Eye (tissue), 1 donor: ENCODE results near the gene KCNJ12.
"Not testable (repeated sequence)": the region's sequence is repeated elsewhere in the genome, so short reads cannot be mapped to it uniquely, and the experiment has no call there.

ENCODE experiments used
- DNase-seq: peaks from one replicate; pipeline ENCODE4 v3.0.0-alpha.2; 2015

The KCNJ12 gene

DNA sequence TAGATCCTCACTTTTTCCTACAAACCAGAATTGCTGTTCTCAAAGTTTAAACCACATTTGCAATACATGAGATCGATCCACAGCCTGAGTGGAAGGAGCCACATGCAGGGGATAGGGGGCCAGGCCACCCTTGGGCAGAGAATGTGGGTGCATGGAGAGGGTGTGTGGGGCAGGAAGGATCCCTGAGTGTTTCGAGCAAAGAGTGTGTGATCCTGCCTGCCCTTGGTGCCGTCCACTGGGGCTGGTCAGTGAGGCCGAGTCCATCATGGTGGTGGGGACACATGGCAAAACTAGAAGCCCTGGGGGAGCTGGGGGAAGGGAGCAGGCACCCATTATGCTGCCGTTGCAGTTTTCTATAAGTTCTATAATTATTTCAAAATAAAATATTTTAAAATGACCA is 77.8 kb downstream of the KCNJ12 start:
- not testable (repeated sequence) for DNase-seq

DNA sequence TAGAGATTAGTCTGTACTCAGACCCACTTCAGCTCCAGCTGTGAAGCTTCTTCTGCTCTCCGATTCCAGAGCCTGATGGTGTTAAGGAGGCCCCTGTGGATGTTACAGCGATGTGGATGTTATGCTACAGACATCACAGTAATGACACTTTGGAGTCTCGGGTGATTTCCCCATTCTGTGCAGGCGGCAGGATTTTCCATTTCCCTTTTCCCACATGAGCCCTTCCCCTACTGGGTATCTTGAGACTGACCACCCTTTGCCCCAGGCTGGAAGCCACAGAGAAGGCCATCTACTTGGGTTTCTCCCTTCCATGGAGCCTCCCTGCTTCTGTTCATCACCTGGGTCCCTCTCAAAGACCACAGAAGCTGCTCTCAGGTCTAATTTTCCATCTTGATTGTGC is 78.3 kb downstream of the KCNJ12 start:
- no peak for DNase-seq

DNA sequence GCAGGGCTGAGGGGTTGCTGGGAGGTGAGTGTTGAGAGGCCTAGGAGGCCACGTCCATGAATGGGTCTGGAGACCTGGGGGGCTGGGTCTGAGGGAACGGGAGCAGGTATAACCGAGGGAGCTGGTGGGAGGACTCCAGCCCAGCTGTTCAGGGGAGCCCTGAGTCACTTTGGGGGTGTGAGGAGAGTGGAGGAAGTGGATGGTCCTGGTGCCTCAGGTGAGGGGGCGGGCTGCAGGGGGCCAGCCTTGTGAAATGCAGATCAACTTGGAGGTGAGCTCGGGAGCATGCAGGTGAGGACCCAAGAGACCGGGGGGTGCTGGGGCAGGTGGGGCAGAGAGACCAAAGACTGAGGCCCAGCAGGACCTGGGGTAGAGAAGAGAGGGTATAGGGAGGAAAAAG is 79.6 kb downstream of the KCNJ12 start:
- no peak for DNase-seq

DNA sequence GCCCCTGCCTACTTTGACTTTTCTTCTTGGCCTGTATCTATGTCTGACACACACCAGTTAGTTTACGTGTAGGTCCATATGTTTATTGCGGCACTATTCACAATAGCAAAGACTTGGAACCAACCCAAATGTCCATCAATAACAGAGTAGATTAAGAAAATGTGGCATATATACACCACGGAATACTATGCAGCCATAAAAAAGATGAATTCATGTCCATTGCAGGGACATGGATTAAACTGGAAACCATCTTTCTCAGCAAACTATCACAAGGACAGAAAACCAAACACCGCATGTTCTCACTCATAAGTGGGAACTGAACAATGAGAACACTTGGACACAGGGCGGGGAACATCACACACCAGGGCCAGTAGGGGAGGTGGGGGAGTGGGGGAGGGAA is 80.3 kb downstream of the KCNJ12 start:
- DNase-seq: not testable (repeated sequence)

DNA sequence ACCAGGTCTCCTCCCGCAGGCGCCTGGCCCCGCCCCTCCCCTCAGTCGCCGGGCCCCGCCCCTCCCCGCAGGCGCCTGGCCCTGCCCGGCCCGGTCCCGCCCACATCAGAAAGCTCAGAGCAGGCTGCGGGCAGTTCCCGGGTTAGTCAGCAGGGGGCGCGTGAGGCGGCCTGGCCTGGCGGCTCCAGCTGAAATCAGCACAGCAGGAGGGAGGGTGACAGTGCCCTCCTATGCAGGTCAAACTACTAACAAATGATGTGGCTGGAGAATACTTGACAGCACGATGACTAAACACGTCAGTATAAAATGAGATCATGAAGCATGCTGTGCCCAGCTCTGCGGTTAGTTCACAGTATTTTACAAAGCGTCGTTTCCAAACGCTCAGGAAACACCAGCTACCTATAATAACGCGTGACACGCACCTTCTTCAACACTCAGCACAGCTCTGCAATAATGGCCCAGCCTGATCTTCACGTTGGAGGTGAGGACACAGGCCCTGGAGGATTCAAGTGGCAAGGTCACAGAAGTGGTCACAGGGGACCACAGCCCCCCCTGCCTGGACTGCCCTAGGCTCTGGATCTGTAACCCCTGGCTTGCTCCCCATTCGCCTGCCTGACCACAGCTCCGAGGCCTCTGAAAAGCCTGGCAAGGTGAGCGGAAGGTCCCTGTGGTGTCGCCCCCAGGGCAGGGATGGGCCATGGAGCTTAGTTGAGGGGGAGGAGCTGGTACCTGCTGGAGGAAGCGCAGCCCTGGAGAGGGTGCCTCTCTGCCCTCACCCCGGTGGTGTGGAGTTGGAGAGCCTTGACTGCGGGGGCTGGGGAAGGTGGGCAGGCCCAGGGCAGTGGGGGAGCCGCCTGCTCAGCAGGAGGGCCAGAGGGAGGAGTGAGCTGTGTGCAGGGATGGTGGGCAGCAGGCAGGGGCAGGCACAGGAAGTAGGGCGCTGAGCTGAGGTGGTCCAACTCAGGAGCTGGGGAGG is 81.2 kb downstream of the KCNJ12 start:
- DNase-seq: peak; percentile 95

DNA sequence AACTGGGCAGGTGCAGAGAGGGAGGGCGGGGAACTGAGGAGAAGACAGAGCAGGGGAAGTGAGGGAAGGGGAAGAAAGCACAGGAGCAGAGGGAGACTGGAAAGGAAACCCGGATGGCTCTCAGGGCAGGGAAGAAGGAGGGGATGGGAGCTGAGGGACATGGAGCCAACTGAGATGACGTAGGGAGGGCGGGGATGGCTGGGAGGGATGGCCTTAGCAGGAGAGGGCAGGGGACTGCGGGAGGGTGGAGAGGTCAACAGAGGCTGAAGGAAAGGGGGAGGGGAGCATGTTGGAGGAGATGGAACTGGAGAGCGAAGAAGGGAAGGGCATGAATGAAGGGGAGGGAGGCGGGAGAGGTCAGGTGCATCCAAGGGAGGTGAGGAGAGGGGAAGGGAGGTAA is 81.9 kb downstream of the KCNJ12 start:
- DNase-seq: no peak

DNA sequence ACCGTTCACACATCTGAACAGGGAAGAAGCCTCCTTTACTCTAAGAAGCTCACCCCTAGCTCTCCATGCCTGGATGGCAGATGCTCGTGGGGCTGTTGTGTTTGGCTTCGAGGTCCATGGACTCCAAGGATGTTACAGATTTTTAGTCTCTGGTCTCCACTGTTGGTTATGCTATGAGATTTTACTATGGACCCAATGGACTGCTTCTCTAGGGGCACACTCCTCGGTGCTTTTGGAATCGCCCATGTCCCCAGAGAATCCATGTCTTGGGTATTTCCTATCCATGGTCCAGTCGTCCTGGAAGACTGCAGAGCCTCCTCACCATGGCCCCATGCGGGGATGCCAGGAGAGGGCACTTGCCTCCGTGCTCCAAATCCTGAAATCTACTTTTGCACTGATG is 83.4 kb downstream of the KCNJ12 start:
- DNase-seq: no peak

DNA sequence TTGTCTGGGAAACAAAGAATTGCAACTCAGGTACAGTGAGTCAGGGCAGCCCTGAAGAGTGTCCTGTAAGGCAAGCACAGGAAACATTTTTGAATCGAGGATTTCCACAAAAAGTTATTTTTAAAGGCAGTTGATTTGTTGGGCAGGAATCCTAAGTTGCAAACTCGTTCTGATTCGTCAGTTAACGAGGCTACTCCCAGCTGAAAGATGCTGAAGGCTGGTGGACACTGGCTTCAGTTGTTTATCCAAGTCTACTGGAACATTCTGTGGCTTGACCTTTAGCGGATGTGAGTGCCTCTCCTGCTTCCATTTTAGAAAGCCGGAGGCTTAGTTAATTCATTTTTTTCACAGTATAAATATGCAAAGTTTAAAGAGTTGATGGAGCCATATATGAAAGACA is 84.2 kb downstream of the KCNJ12 start:
- no peak for DNase-seq

DNA sequence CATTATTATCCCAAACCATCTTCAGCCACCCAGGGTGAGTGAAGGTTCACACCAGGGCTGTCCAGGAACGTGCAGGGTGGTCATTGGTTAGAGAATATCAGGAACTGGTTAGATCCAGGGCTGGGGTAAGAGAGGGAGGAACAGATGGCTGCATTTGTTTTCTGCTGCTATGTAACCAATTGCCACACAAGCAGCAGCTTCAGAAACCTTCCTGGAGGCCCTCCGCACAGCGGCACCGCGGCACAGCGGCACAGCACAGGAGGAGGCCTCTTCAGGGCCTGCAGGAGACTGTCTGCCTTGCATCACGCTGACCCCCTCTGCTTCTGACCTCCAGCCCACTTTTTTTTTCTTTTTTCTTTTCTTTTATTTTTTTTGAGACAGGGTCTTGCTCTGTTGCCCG is 86.1 kb downstream of the KCNJ12 start:
- no peak for DNase-seq

- DNase-seq: no peak
Measured at GRCh38 chr17:21463204-21463661, 87.1 kb downstream of the KCNJ12 start.

DNA sequence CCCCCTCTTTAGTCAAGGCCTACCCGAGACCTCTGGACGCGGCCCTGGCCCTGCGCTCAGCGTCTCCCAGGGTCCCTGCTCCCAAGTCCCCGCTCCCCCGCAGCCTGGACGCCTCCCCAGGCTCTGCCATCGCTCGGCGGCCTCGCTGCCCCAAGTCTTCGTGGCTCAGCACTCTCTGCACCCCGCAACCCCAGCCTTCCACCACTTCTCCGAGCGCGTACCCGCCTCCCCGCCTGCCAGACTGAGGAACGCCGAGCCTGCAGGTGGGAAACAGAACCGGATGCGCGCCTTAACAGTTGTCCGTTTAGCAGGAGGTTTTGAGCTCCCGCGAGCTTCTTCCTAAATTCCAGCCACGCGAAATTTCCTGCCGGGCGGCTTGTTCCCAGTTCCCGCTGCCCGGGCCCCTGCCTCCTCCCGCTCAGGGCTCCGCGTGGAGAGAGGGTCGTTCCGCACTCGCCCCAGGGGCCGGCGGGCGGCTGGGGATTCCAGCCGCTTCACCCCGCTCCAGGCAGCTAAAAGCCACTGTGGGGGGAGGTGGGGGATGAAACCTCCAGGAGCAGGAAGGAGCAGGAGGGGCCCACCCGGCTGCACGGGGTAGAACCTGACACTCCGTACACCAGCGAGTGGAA is 87.7 kb downstream of the KCNJ12 start:
- peak; percentile 69 for DNase-seq

DNA sequence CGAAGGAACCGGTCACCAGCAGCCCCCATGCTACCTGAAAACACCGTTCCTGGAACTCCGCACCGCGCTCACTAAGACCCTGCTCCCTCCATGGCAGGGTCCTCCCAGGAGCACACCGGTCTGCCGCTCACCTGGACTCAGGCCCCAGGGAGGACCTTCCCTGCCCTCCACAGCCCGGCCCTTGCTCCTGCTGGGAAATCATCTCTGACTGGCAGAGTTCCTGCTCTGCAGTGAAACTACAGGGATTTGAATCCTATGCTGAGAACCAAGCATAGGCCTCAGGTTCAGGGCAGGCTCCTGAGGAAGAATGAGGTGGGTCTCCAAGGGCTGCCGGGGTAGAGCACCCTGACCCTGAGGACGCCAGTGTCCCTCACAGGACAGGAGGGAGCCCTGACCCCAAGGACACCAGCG is 88.5 kb downstream of the KCNJ12 start:
- DNase-seq: no peak

GRCh38 chr17:21466550-21466949 is 90.4 kb downstream of the KCNJ12 start:
- DNase-seq: no peak

DNA sequence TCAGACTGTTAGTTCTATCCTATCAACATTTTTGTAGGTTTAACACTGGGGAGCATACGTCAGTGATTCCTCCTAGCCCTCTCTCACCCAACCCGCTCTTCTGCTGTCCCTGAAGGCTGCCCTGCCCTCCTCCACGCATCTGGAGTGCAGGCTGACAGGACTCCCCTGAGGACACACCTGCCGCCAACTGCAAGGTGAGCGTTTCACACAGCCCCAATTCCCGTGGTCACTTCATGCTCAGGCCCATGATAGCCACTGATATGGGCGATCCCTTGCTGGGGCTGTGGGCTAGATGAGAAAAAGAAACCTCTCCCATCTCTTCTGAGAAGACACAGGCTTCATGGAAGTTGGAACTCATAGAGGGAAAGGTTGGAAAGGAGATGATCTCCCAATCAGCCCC is 91.0 kb downstream of the KCNJ12 start:
- DNase-seq: no peak

GRCh38 chr17:21467739-21468490 is 91.8 kb downstream of the KCNJ12 start:
- DNase-seq: no peak
